Measurements from ENCODE around the gene RIC8B. TPM values are rescaled to one million over a fixed set of nuclear protein-coding genes. Genes with fewer than 3 reads are reported as not detected.

Gene RIC8B
- total and polyA plus RNA-seq, 2 of the 13 experiments (the other 11 are each of a cell fraction or from before 2014, with no cell fraction given): 5.1 to 7.5 TPM

GRCh38 chr12:106926657-106927056, 152.2 kb downstream of the RIC8B start:
- in situ Hi-C loops (cut with HindIII; ENCODE audit: extremely low pct_ligation_motif_present, low pct_unique_long_range_greater_than_20kb): no loop called here
- no TSS peak for BruUV-seq (replicated peaks)
- no peaks in the 10 kb centered on the region for H3K79me2 ChIP-seq (ENCODE audit: insufficient read depth, low read length)
- no peaks in the 10 kb centered on the region; the same call in 1 of the 2 replicates for H3K9me3 ChIP-seq (ENCODE audit: low read length)
- POLR2A ChIA-PET: no interaction called here
- H3K4me2 ChIP-seq (ENCODE audit: low read depth, low read length): no peak overlapping the region
- intact Hi-C loops (cut with micrococcal nuclease; ENCODE audit: unreplicated experiment): no loop called here
- H3K9ac ChIP-seq (ENCODE audit: insufficient read depth, low read depth, low read length): no peak overlapping the region
- WGBS (ENCODE audit: low lambda C conversion rate): 39% methylated on average over 1 of the region's 1 CpG
- FAIRE-seq (no peak), ATAC-seq (no peak), DNase-seq (ENCODE audit: low spot score) (no peak)
- no peaks in the 10 kb centered on the region for H4K20me1 ChIP-seq (ENCODE audit: insufficient read depth, low read length)
- H3K27me3 ChIP-seq (ENCODE audit: control insufficient read depth in 1 of 2, insufficient read depth in 2 of 2, low read length in 2 of 2): peaks cover 0 to 5% of the 10 kb centered on the region in 2 experiments; a peak in 1 of 5 replicates
- no peak overlapping the region for H3K27ac ChIP-seq (ENCODE audit: extremely low read length, insufficient read depth, low read length)
- H3K36me3 ChIP-seq (replicated peaks in 1 of 2; ENCODE audit: control insufficient read depth in 1 of 2, insufficient read depth in 2 of 2, low read length in 2 of 2): no peaks in the 10 kb centered on the region
- CTCF ChIA-PET (ENCODE audit: low intra/inter-chr PET ratio, low total read pairs): no interaction called here
- H2AFZ ChIP-seq (ENCODE audit: low read length): no peak overlapping the region
- no peak overlapping the region for H3K4me3 ChIP-seq (replicated peaks in 1 of 3; ENCODE audit: insufficient read depth in 1 of 3, low read depth in 2 of 3, low read length in 3 of 3)
- TF ChIP-seq CSRNP1 (CRISPR knock-in tag; IDR thresholded peaks at IDR 0.05) (no peak), DR1 (CRISPR knock-in tag; IDR thresholded peaks at IDR 0.05) (no peak), ZNF326 (CRISPR knock-in tag; IDR thresholded peaks at IDR 0.05; ENCODE audit: borderline replicate concordance) (no peak)
- H3K4me1 ChIP-seq (ENCODE audit: insufficient read depth, low read length): no peaks in the 10 kb centered on the region

- in situ Hi-C loops (cut with HindIII; ENCODE audit: extremely low pct_ligation_motif_present, low pct_unique_long_range_greater_than_20kb): no loop called here
- no peak for TF ChIP-seq ZSCAN29 (CRISPR knock-in tag; conservative IDR thresholded peaks at IDR 0.05)
- no peak for TF ChIP-seq MAX (IDR thresholded peaks at IDR 0.05)
- no peak for TF ChIP-seq ADNP (CRISPR knock-in tag; IDR thresholded peaks at IDR 0.05)
- no peak for TF ChIP-seq EP300 (IDR thresholded peaks at IDR 0.05; ENCODE audit: low read depth in 2 of 2, low read length in 2 of 2)
- no peak for TF ChIP-seq EP300 (CRISPR knock-in tag; IDR thresholded peaks at IDR 0.05; ENCODE audit: borderline replicate concordance)
- TF ChIP-seq ZSCAN12 (CRISPR knock-in tag; IDR thresholded peaks at IDR 0.05): no peak
- no peak for DNase-seq (ENCODE audit: low spot score)
- no peaks in the 10 kb centered on the region for H4K20me1 ChIP-seq (ENCODE audit: insufficient read depth, low read length)
- H3K4me1 ChIP-seq (ENCODE audit: insufficient read depth, low read length): no peaks in the 10 kb centered on the region
- no peaks in the 10 kb centered on the region for H3K9me3 ChIP-seq (ENCODE audit: low read length)
- no peak overlapping the region for H3K9ac ChIP-seq (ENCODE audit: insufficient read depth, low read depth, low read length)
- H3K4me2 ChIP-seq (ENCODE audit: low read depth, low read length): no peak overlapping the region
- no peaks in the 10 kb centered on the region for H3K79me2 ChIP-seq (ENCODE audit: insufficient read depth, low read length)
- no peak overlapping the region for H3K27ac ChIP-seq (ENCODE audit: extremely low read length, insufficient read depth, low read length)
- POLR2A ChIA-PET: no interaction called here
- intact Hi-C loops (cut with micrococcal nuclease; ENCODE audit: unreplicated experiment): no loop called here
- CTCF ChIA-PET (ENCODE audit: low intra/inter-chr PET ratio, low total read pairs): no interaction called here
- 53% methylated on average over 3 of the region's 3 CpGs for WGBS (ENCODE audit: low lambda C conversion rate)
- no peak overlapping the region for H2AFZ ChIP-seq (ENCODE audit: low read length)
- no peak for ATAC-seq
- no TSS peak for BruUV-seq (replicated peaks)
- no peak overlapping the region for H3K4me3 ChIP-seq (replicated peaks in 1 of 3; ENCODE audit: insufficient read depth in 1 of 3, low read depth in 2 of 3, low read length in 3 of 3)
- H3K36me3 ChIP-seq (replicated peaks in 1 of 2; ENCODE audit: control insufficient read depth in 1 of 2, insufficient read depth in 2 of 2, low read length in 2 of 2): no peaks in the 10 kb centered on the region
- no peaks in the 10 kb centered on the region for H3K27me3 ChIP-seq (ENCODE audit: control insufficient read depth in 1 of 2, insufficient read depth in 2 of 2, low read length in 2 of 2)
- no peak for FAIRE-seq
Measured at GRCh38 chr12:106934277-106934676, 159.8 kb downstream of the RIC8B start.

Other genes with a start within 250 kb of the RIC8B start
- gene RFX4, start 191.7 kb upstream of the RIC8B start, total RNA-seq (2016; rRNA removed; fragmentation: Illumina TruSeq; extraction: Trizol): not detected in 2 replicates
- gene RFX4, start 191.7 kb upstream of the RIC8B start, polyA plus RNA-seq (2011; rRNA removed): not detected in 2 replicates
- gene TMEM263, start 181.2 kb downstream of the RIC8B start, total RNA-seq (2016; rRNA removed; fragmentation: Illumina TruSeq; extraction: Trizol): 58.6 and 73.7 TPM in 2 replicates
- gene TMEM263, start 181.2 kb downstream of the RIC8B start, polyA plus RNA-seq (2011; rRNA removed): 19.1 and 25.9 TPM in 2 replicates
- 11.6 and 13.6 TPM in 2 replicates for gene MTERF2, start 212.5 kb downstream of the RIC8B start, total RNA-seq (2016; rRNA removed; fragmentation: Illumina TruSeq; extraction: Trizol)
- 8.0 and 9.9 TPM in 2 replicates for gene MTERF2, start 212.5 kb downstream of the RIC8B start, polyA plus RNA-seq (2011; rRNA removed)

All from HepG2 (cell line).